Hepatocyte (in vitro differentiated cells): ENCODE measurements around the gene LINC00632.

Source experiments
- CTCF ChIP-seq: fragments of 200-600 bp; sonication (generic); IDR thresholded peaks from 2 replicates; pipeline ENCODE4 v1.5.1; 2016; ENCODE audit warnings: antibody characterized with exemption, mild to moderate bottlenecking; ENCODE audit not compliant: poor library complexity
- EZH2 ChIP-seq: fragments of 200-600 bp; sonication (generic); IDR thresholded peaks from 2 replicates; pipeline ENCODE4 v1.6.1; 2016; ENCODE audit warnings: antibody characterized with exemption, mild to moderate bottlenecking, borderline replicate concordance
- EZH2phosphoT487 ChIP-seq: fragments of 200-600 bp; sonication (generic); IDR thresholded peaks from one replicate; pipeline ENCODE4 v1.6.1; 2018; ENCODE audit warnings: antibody characterized with exemption, mild to moderate bottlenecking, low read depth, moderate library complexity; ENCODE audit not compliant: unreplicated experiment, severe bottlenecking

GRCh38 chrX:140687706-140688105, 21.9 kb upstream of the LINC00632 start:
- TF ChIP-seq CTCF (no peak), EZH2 (no peak), EZH2phosphoT487 (no peak)
